Hepatocyte (in vitro differentiated cells): Measurements from ENCODE around the gene MAGOH. TPM values are rescaled to one million over a fixed set of nuclear protein-coding genes. Genes with fewer than 3 reads are reported as not detected.

ENCODE experiments used
- DNase-seq: peaks from one replicate; pipeline ENCODE4 v3.0.0-alpha.2; 2016; ENCODE audit warnings: low spot score
- H2AFZ ChIP-seq: fragments of 200-600 bp; sonication (generic); 2 replicates; pipeline ENCODE4 v1.6.0; 2016; ENCODE audit warnings: antibody characterized with exemption, mild to moderate bottlenecking
- H3K27ac ChIP-seq: fragments of 200-600 bp; sonication (generic); 2 replicates; pipeline ENCODE4 v1.5.1; 2016; ENCODE audit warnings: mild to moderate bottlenecking
- H3K27me3 ChIP-seq: fragments of 200-600 bp; sonication (generic); 2 replicates; pipeline ENCODE4 v1.6.1; 2016
- H3K36me3 ChIP-seq: fragments of 200-600 bp; sonication (generic); replicated peaks from 2 replicates; pipeline ENCODE4 v1.5.1; 2016; ENCODE audit warnings: low read depth; ENCODE audit not compliant: insufficient read depth
- H3K4me1 ChIP-seq: fragments of 200-600 bp; sonication (generic); 2 replicates; pipeline ENCODE4 v1.5.1; 2016; ENCODE audit warnings: mild to moderate bottlenecking, moderate library complexity; ENCODE audit not compliant: insufficient read depth
- H3K4me2 ChIP-seq: fragments of 200-600 bp; sonication (generic); 2 replicates; pipeline ENCODE4 v1.6.0; 2016
- H3K4me3 ChIP-seq: fragments of 200-600 bp; sonication (generic); 2 replicates; pipeline ENCODE4 v1.5.1; 2016; ENCODE audit warnings: mild to moderate bottlenecking
- H3K79me2 ChIP-seq: fragments of 200-600 bp; sonication (generic); 2 replicates; pipeline ENCODE4 v1.6.0; 2017; ENCODE audit warnings: mild to moderate bottlenecking
- H3K9me2 ChIP-seq: fragments of 200-600 bp; sonication (generic); replicated peaks from 2 replicates; pipeline ENCODE4 v1.6.0; 2017; ENCODE audit warnings: mild to moderate bottlenecking; ENCODE audit not compliant: insufficient read depth
- H3K9me3 ChIP-seq: fragments of 200-600 bp; sonication (generic); 2 replicates; pipeline ENCODE4 v1.5.1; 2016; ENCODE audit warnings: low read depth, mild to moderate bottlenecking
- H4K20me1 ChIP-seq: fragments of 200-600 bp; sonication (generic); 2 replicates; pipeline ENCODE4 v1.6.0; 2016; ENCODE audit warnings: mild to moderate bottlenecking; ENCODE audit not compliant: insufficient read depth, poor library complexity, severe bottlenecking
- EZH2 ChIP-seq: fragments of 200-600 bp; sonication (generic); IDR thresholded peaks from 2 replicates; pipeline ENCODE4 v1.6.1; 2016; ENCODE audit warnings: antibody characterized with exemption, mild to moderate bottlenecking, borderline replicate concordance
- EZH2phosphoT487 ChIP-seq: fragments of 200-600 bp; sonication (generic); IDR thresholded peaks from one replicate; pipeline ENCODE4 v1.6.1; 2018; ENCODE audit warnings: antibody characterized with exemption, mild to moderate bottlenecking, low read depth, moderate library complexity; ENCODE audit not compliant: unreplicated experiment, severe bottlenecking
- WGBS: methylation state at CpG from one replicate; pipeline ENCODE4 v1.1.6; 2016; ENCODE audit warnings: low lambda C conversion rate; ENCODE audit errors: missing lambda C conversion rate; 5-methylcytosine and 5-hydroxymethylcytosine counted together
- polyA plus RNA-seq: library from polyadenylated mRNA; unstranded; fragments of >200 nt; fragmentation: Nextera tagmentation; extraction: Ambion mirVana; gene quantifications from 2 replicates; pipeline ENCODE4 v1.2.1, GENCODE V29; 2016
- total RNA-seq: library from RNA; depleted of rRNA; stranded (reverse); fragments of >200 nt; gene quantifications from 2 replicates; pipeline ENCODE4 v1.2.3, GENCODE V29; 2014
- TF ChIP-seq, protein P1 (sequence below): fragments of 200-600 bp; sonication (generic); IDR thresholded peaks from 2 replicates; pipeline ENCODE4 v1.5.1; 2016; ENCODE audit warnings: antibody characterized with exemption, mild to moderate bottlenecking; ENCODE audit not compliant: poor library complexity

The MAGOH gene
- total and polyA plus RNA-seq, 2 experiments from 2014 or later = 28.4 to 35.2 TPM

DNA sequence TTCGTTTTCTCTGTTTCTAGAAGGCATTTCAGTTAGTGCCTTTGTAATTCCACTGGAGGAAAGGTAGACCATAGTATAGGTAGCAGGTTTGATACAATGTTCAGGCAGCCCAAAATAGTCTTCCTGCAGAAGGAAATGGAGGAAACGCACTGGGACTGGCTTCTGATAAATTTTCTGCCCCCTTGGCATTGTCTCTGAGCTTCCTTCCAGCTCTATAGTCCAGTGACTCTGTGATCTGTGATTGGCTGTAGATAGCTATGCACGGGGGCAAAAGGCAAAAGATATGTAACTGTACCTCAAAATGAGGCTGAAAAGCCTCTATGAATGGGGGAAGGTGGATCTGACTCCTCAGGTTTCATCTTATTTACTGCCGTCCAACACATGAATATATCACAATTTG lies 5.8 kb upstream of the MAGOH start:
- WGBS = 82% methylated on average over 4 of the region's 4 CpGs
- Histone ChIP-seq H3K4me1 (peaks cover 3% of the 10 kb centered on the region), H3K36me3 (no peaks in the 10 kb centered on the region), H3K9me3 (no peaks in the 10 kb centered on the region), H3K9me2 (no peaks in the 10 kb centered on the region), H3K79me2 (no peaks in the 10 kb centered on the region), H3K4me3 (no peak overlapping the region), H2AFZ (no peak overlapping the region), H3K27ac (no peak overlapping the region), H3K4me2 (no peak overlapping the region), H3K27me3 (no peaks in the 10 kb centered on the region), H4K20me1 (no peaks in the 10 kb centered on the region)
- TF ChIP-seq, protein P1, sequence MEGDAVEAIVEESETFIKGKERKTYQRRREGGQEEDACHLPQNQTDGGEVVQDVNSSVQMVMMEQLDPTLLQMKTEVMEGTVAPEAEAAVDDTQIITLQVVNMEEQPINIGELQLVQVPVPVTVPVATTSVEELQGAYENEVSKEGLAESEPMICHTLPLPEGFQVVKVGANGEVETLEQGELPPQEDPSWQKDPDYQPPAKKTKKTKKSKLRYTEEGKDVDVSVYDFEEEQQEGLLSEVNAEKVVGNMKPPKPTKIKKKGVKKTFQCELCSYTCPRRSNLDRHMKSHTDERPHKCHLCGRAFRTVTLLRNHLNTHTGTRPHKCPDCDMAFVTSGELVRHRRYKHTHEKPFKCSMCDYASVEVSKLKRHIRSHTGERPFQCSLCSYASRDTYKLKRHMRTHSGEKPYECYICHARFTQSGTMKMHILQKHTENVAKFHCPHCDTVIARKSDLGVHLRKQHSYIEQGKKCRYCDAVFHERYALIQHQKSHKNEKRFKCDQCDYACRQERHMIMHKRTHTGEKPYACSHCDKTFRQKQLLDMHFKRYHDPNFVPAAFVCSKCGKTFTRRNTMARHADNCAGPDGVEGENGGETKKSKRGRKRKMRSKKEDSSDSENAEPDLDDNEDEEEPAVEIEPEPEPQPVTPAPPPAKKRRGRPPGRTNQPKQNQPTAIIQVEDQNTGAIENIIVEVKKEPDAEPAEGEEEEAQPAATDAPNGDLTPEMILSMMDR = no peak
- TF ChIP-seq EZH2 (no peak), EZH2phosphoT487 (no peak)
- DNase-seq = no peak

DNA sequence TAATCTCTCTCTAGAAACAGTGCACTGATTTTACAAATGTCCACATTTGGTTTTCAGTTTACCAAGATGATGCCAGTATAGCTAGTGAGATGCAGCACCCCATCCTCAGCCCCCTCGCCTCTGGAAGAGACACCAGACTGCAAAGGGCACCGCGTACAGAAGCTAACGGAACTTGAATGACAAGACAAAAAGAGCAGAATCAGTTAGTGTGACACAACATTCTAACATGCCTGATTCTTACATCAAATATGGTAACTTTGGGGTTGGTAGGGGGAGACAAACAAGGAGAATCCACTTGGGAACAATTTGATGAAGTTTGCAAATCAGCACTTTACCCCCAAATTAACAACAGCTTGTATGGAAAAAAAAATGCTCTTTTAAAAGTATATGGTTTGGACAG lies 4.1 kb upstream of the MAGOH start:
- H3K9me2 ChIP-seq = no peaks in the 10 kb centered on the region
- no peaks in the 10 kb centered on the region for H3K27me3 ChIP-seq
- no peaks in the 10 kb centered on the region for H3K36me3 ChIP-seq
- no peak overlapping the region for H3K4me3 ChIP-seq
- peaks cover 8% of the 10 kb centered on the region for H3K4me1 ChIP-seq
- H2AFZ ChIP-seq = no peak overlapping the region
- 85% methylated on average over 4 of the region's 4 CpGs for WGBS
- TF ChIP-seq EZH2 (no peak), EZH2phosphoT487 (no peak)
- TF ChIP-seq, protein P1 = no peak
- DNase-seq = no peak
- H3K9me3 ChIP-seq = no peaks in the 10 kb centered on the region
- H4K20me1 ChIP-seq = no peaks in the 10 kb centered on the region
- no peak overlapping the region for H3K27ac ChIP-seq
- no peak overlapping the region for H3K4me2 ChIP-seq
- peaks cover 8% of the 10 kb centered on the region for H3K79me2 ChIP-seq

- WGBS = 95% methylated on average over 2 of the region's 2 CpGs
- Histone ChIP-seq H3K9me2 (no peaks in the 10 kb centered on the region), H3K4me1 (peaks cover 14% of the 10 kb centered on the region)
Measured at GRCh38 chr1:53241828-53242227, 3.5 kb upstream of the MAGOH start.

More at GRCh38 chr1:53241828-53242227, 3.5 kb upstream of the MAGOH start:
- no peak overlapping the region for H3K4me3 ChIP-seq
- H3K27me3 ChIP-seq = no peaks in the 10 kb centered on the region
- no peak for DNase-seq
- no peaks in the 10 kb centered on the region for H3K36me3 ChIP-seq
- H3K27ac ChIP-seq = no peak overlapping the region
- no peaks in the 10 kb centered on the region for H4K20me1 ChIP-seq
- H3K79me2 ChIP-seq = peaks cover 13% of the 10 kb centered on the region
- no peaks in the 10 kb centered on the region for H3K9me3 ChIP-seq
- H3K4me2 ChIP-seq = no peak overlapping the region
- no peak overlapping the region for H2AFZ ChIP-seq
- TF ChIP-seq EZH2 (no peak), EZH2phosphoT487 (no peak)
- TF ChIP-seq, protein P1 = no peak
